Colonic mucosa (tissue), 4 donors: ENCODE data around the gene GPD1L. TPM values are rescaled to one million over a fixed set of nuclear protein-coding genes. Genes with fewer than 3 reads are reported as not detected.

Source experiments
- DNase-seq: peaks from one replicate; pipeline ENCODE4 v3.0.0-alpha.2; 2020
- H3K27ac ChIP-seq: fragments of 200-600 bp; one replicate; pipeline ENCODE4 v1.8.0; 2021
- H3K27me3 ChIP-seq: fragments of 200-600 bp; one replicate; pipeline ENCODE4 v1.8.0; 2021
- H3K36me3 ChIP-seq: fragments of 200-600 bp; one replicate; pipeline ENCODE4 v1.8.0; 2021
- H3K4me1 ChIP-seq: fragments of 200-600 bp; one replicate; pipeline ENCODE4 v1.8.0; 2021; ENCODE audit warnings: mild to moderate bottlenecking
- H3K4me3 ChIP-seq: fragments of 200-600 bp; one replicate; pipeline ENCODE4 v1.8.0; 2021
- H3K9ac ChIP-seq, 2 donors: one replicate each; pipeline ENCODE4 v1.7.0; 2013; ENCODE audit warnings: control low read depth in 2 of 2, low read depth in 2 of 2, low read length in 2 of 2
- H3K9me3 ChIP-seq: fragments of 200-600 bp; one replicate; pipeline ENCODE4 v1.8.0; 2021
- CTCF ChIP-seq: fragments of 200-600 bp; IDR thresholded peaks from one replicate; pipeline ENCODE4 v1.8.0; 2022; ENCODE audit warnings: antibody characterized with exemption, mild to moderate bottlenecking
- intact Hi-C: fragments of 100-400 bp; cut with DNase I; formaldehyde crosslinking; loops from one replicate; pipeline ENCODE4 v1.14.1; 2022
- total RNA-seq, 2 donors: library from RNA; stranded (reverse); fragmentation: NEBNext Ultra II Directional in 1 of 2; extraction: Animal tissue kit (Norgen Biotek cat#: 25700) in 1 of 2; gene quantifications; one replicate each; pipeline ENCODE4 v1.2.1, GENCODE V29; 2021
- donor health status: healthy.
- donor health status: DM: no; HTN: no; CAD: no.
- donor health status: DM: no; HTN: no; CAD: no.

Gene GPD1L
- total RNA-seq, 2 donors from 2014 or later: 70.3 to 78.4 TPM

GRCh38 chr3:32193101-32193500, 86.7 kb downstream of the GPD1L start:
- Histone ChIP-seq H3K27ac (no peak overlapping the region), H3K9ac (no peak overlapping the region), H3K36me3 (no peaks in the 10 kb centered on the region), H3K4me3 (no peak overlapping the region), H3K27me3 (no peaks in the 10 kb centered on the region), H3K4me1 (no peaks in the 10 kb centered on the region), H3K9me3 (no peaks in the 10 kb centered on the region)
- no peak for DNase-seq
- TF ChIP-seq CTCF: no peak
- intact Hi-C loops: no loop called here

GRCh38 chr3:32194653-32195052, 88.2 kb downstream of the GPD1L start:
- no peak for DNase-seq
- intact Hi-C loops: no loop called here
- Histone ChIP-seq H3K27me3 (no peaks in the 10 kb centered on the region), H3K9me3 (no peaks in the 10 kb centered on the region), H3K9ac (no peak overlapping the region), H3K4me3 (no peak overlapping the region), H3K4me1 (no peaks in the 10 kb centered on the region), H3K36me3 (no peaks in the 10 kb centered on the region), H3K27ac (no peak overlapping the region)
- no peak for TF ChIP-seq CTCF

GRCh38 chr3:32195995-32196540, 89.6 kb downstream of the GPD1L start:
- no peak for TF ChIP-seq CTCF
- no peak for DNase-seq
- Histone ChIP-seq H3K9me3 (no peaks in the 10 kb centered on the region), H3K9ac (no peak overlapping the region), H3K27ac (no peak overlapping the region), H3K4me3 (no peak overlapping the region), H3K4me1 (no peaks in the 10 kb centered on the region), H3K27me3 (no peaks in the 10 kb centered on the region), H3K36me3 (no peaks in the 10 kb centered on the region)
- intact Hi-C loops: no loop called here

GRCh38 chr3:32197991-32198390, 91.6 kb downstream of the GPD1L start:
- Histone ChIP-seq H3K27me3 (no peaks in the 10 kb centered on the region), H3K4me3 (no peak overlapping the region), H3K9ac (no peak overlapping the region), H3K4me1 (no peaks in the 10 kb centered on the region), H3K9me3 (no peaks in the 10 kb centered on the region), H3K27ac (no peak overlapping the region), H3K36me3 (no peaks in the 10 kb centered on the region)
- DNase-seq: no peak
- TF ChIP-seq CTCF: no peak
- intact Hi-C loops: no loop called here

GRCh38 chr3:32198714-32199113, 92.3 kb downstream of the GPD1L start:
- H3K27me3 ChIP-seq: no peaks in the 10 kb centered on the region
- H3K4me1 ChIP-seq: no peaks in the 10 kb centered on the region
- no peaks in the 10 kb centered on the region for H3K9me3 ChIP-seq
- no peak for TF ChIP-seq CTCF
- H3K4me3 ChIP-seq: no peak overlapping the region
- DNase-seq: no peak
- no peaks in the 10 kb centered on the region for H3K36me3 ChIP-seq
- intact Hi-C loops: no loop called here
- H3K9ac ChIP-seq: no peak overlapping the region
- H3K27ac ChIP-seq: no peak overlapping the region
